Measurements from ENCODE around the gene FAM229B.

FAM229B gene

GRCh38 chr6:112058243-112059032 is 29.0 kb upstream of the FAM229B start:
- no peaks in the 10 kb centered on the region for H3K27me3 ChIP-seq (ENCODE audit: insufficient read depth, low read depth, severe bottlenecking)
- no peak for TF ChIP-seq CTCF (IDR thresholded peaks at IDR 0.05; ENCODE audit: low read depth, low read length)
- H3K9me3 ChIP-seq (ENCODE audit: severe bottlenecking), result no peaks in the 10 kb centered on the region
- H3K36me3 ChIP-seq, result no peaks in the 10 kb centered on the region
- DNase-seq, result no peak
- H3K4me3 ChIP-seq (ENCODE audit: low read depth, low read length), result no peak overlapping the region
- H3K27ac ChIP-seq, result no peak overlapping the region

DNA sequence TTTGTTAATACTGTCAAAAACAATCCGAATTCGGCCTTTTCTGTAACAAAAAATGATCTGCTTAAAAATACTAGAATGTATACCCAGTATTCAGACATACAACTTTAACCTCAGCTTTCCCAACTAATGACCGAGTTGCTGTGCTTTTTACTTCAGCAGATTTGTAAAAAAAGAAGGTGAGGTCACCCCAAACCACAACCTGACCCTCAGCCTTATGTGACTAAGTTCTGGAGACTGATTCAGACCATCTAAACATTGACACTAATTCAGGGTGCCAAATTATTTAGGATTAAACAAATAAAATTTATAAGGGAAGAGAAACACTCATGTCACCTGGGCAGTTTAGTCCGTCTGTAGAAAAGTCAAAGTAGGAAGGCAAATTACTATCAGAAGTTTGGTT is 25.8 kb upstream of the FAM229B start:
- no peak for TF ChIP-seq CTCF (IDR thresholded peaks at IDR 0.05; ENCODE audit: low read depth, low read length)
- H3K4me3 ChIP-seq (ENCODE audit: low read depth, low read length), result no peak overlapping the region

DNA sequence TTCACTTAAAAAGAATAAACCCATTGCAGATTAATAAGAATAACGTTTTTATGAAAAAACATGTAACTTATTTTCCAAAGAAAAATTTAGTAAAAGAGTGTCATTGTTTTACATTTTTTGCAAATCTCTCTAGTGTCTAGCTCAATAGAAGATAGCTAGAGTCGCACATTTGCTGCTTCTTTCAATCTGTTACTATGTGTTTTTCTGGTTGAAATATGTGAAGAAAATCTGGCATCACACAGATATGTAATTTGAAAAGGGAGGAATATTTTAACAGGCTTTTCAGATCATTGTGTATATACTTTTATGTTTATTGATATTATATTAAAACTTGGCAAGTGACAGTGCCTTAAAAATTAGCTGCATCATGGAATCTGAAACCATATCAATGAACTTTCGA is 24.4 kb upstream of the FAM229B start:
- no peak for DNase-seq
- no peak for TF ChIP-seq CTCF (IDR thresholded peaks at IDR 0.05; ENCODE audit: low read depth, low read length)
- H3K27me3 ChIP-seq (ENCODE audit: insufficient read depth, low read depth, severe bottlenecking), result no peaks in the 10 kb centered on the region
- no peaks in the 10 kb centered on the region for H3K9me3 ChIP-seq (ENCODE audit: severe bottlenecking)
- H3K36me3 ChIP-seq, result no peaks in the 10 kb centered on the region
- no peak overlapping the region for H3K27ac ChIP-seq
- H3K4me3 ChIP-seq (ENCODE audit: low read depth, low read length), result no peak overlapping the region

More for the DNA sequence above, 25.8 kb upstream of the FAM229B start:
- H3K36me3 ChIP-seq, result no peaks in the 10 kb centered on the region
- no peak for DNase-seq
- no peak overlapping the region for H3K27ac ChIP-seq
- no peaks in the 10 kb centered on the region for H3K9me3 ChIP-seq (ENCODE audit: severe bottlenecking)
- H3K27me3 ChIP-seq (ENCODE audit: insufficient read depth, low read depth, severe bottlenecking), result no peaks in the 10 kb centered on the region

- H3K36me3 ChIP-seq, result no peaks in the 10 kb centered on the region; the same call in 1 of the 2 replicates
- no peaks in the 10 kb centered on the region for H3K9me3 ChIP-seq (ENCODE audit: severe bottlenecking)
- H3K27ac ChIP-seq, result no peak overlapping the region
- H3K4me3 ChIP-seq (ENCODE audit: low read depth, low read length), result no peak overlapping the region
- DNase-seq, result no peak
- H3K27me3 ChIP-seq (ENCODE audit: insufficient read depth, low read depth, severe bottlenecking), result no peaks in the 10 kb centered on the region
- no peak for TF ChIP-seq CTCF (IDR thresholded peaks at IDR 0.05; ENCODE audit: low read depth, low read length)
These were observed 21.9 kb upstream of the FAM229B start for GRCh38 chr6:112065426-112065986.

DNA sequence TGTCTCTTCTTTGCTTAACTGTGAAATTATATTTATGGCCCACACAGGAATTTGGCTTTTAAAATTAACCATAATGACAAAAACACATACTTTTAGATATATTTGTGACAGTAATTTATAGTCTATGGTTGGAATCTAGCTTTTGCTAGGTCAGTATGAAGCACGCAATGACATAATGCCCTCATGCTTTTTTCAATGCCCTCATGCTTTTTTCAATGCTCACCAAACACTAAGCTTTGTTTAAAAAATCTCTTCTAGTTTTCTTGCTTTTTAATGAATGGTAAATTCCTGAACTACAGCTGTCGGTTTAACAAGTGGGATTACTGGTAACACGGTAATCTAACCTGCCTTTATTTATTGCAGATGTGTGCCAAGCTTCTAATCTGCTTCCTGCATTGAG is 20.8 kb upstream of the FAM229B start:
- DNase-seq, result no peak
- TF ChIP-seq CTCF (IDR thresholded peaks at IDR 0.05; ENCODE audit: low read depth, low read length), result no peak
- Histone ChIP-seq H3K9me3 (ENCODE audit: severe bottlenecking) (no peaks in the 10 kb centered on the region), H3K27me3 (ENCODE audit: insufficient read depth, low read depth, severe bottlenecking) (no peaks in the 10 kb centered on the region), H3K27ac (no peak overlapping the region), H3K4me3 (ENCODE audit: low read depth, low read length) (no peak overlapping the region), H3K36me3 (no peaks in the 10 kb centered on the region; the same call in none of the 2 replicates)
